Stimulated activated CD8-positive, alpha-beta memory T cell treated with anti-CD3 and anti-CD28 coated beads, Interleukin-7, amount 100 ng/mL, for 1 hour (primary cell): ENCODE measurements around the gene DTHD1.

Experiments
- DNase-seq, 2 donors: peaks; one replicate each; pipeline ENCODE4 v3.0.0-alpha.2; 2020; ENCODE audit warnings: low read depth in 2 of 2

DTHD1 gene

GRCh38 chr4:36343501-36344175 is 62.2 kb downstream of the DTHD1 start:
- DNase-seq = no peak

GRCh38 chr4:36348403-36348938 is 67.1 kb downstream of the DTHD1 start:
- no peak for DNase-seq

GRCh38 chr4:36349938-36350549 is 68.6 kb downstream of the DTHD1 start:
- no peak for DNase-seq

- DNase-seq = peak; percentile 39 to 51
These were observed 69.8 kb downstream of the DTHD1 start for GRCh38 chr4:36351082-36351666.

GRCh38 chr4:36353998-36354397 is 72.6 kb downstream of the DTHD1 start:
- no peak for DNase-seq

GRCh38 chr4:36358173-36358572 is 76.8 kb downstream of the DTHD1 start:
- no peak for DNase-seq

- DNase-seq = no peak
These were observed 79.3 kb downstream of the DTHD1 start for GRCh38 chr4:36360755-36361154.

- DNase-seq = no peak
These were observed 81.6 kb downstream of the DTHD1 start for GRCh38 chr4:36363024-36363423.

GRCh38 chr4:36374836-36375511 is 93.6 kb downstream of the DTHD1 start:
- no peak for DNase-seq

- DNase-seq = no peak
These were observed 104.6 kb downstream of the DTHD1 start for GRCh38 chr4:36385951-36386571.

GRCh38 chr4:36386691-36387090 is 105.3 kb downstream of the DTHD1 start:
- no peak for DNase-seq

- no peak for DNase-seq
These were observed 107.3 kb downstream of the DTHD1 start for GRCh38 chr4:36388710-36389109.

GRCh38 chr4:36391411-36391810 is 110.0 kb downstream of the DTHD1 start:
- no peak for DNase-seq

- DNase-seq = no peak
These were observed 110.6 kb downstream of the DTHD1 start for GRCh38 chr4:36392024-36392423.

- DNase-seq = no peak
These were observed 111.5 kb downstream of the DTHD1 start for GRCh38 chr4:36392916-36393315.
